Tibial nerve (tissue), 4 donors: ENCODE results near the gene OMP. TPM values are rescaled to one million over a fixed set of nuclear protein-coding genes. Genes with fewer than 3 reads are reported as not detected.

Experiments
- DNase-seq, 2 donors: peaks; one replicate each; pipeline ENCODE4 v3.0.0-alpha.2; 2019; ENCODE audit warnings: low spot score in 2 of 2
- H3K27ac ChIP-seq, 4 donors: fragments of 200-600 bp; sonication (generic) in 3 of 4; one replicate each; pipeline ENCODE4 v1.5.1; 2017 to 2019; ENCODE audit warnings: mild to moderate bottlenecking in 1 of 4
- H3K27me3 ChIP-seq, 2 donors: fragments of 200-600 bp; sonication (generic) in 1 of 2; one replicate each; pipeline versions ENCODE4 v1.5.1 to v1.6.0; 2017 to 2019
- H3K36me3 ChIP-seq, 3 donors: fragments of 200-600 bp; sonication (generic); one replicate each; pipeline ENCODE4 v1.5.1; 2018 to 2019
- H3K4me1 ChIP-seq, 4 donors: fragments of 200-600 bp; sonication (generic) in 3 of 4; one replicate each; pipeline ENCODE4 v1.5.1; 2017 to 2019
- H3K4me3 ChIP-seq, 4 donors: fragments of 200-600 bp; sonication (generic) in 3 of 4; one replicate each; pipeline ENCODE4 v1.5.1; 2017 to 2019; ENCODE audit warnings: mild to moderate bottlenecking in 1 of 4, moderate library complexity in 1 of 4
- H3K9me3 ChIP-seq, 4 donors: fragments of 200-600 bp; sonication (generic) in 3 of 4; one replicate each; pipeline ENCODE4 v1.5.1; 2017 to 2019
- CTCF ChIP-seq, 5 experiments: fragments of 200-600 bp in 3 of 5; fragments of 450-650 bp in 2 of 5; sonication (generic) in 3 of 5; IDR thresholded peaks; one replicate each; pipeline ENCODE4 v1.5.1; 2016 to 2019; ENCODE audit warnings: antibody characterized with exemption in 5 of 5, mild to moderate bottlenecking in 3 of 5, moderate library complexity in 2 of 5
- EP300 ChIP-seq, 2 donors: sonication (generic); formaldehyde crosslinking; IDR thresholded peaks; one replicate each; pipeline ENCODE4 v1.6.1; 2017; ENCODE audit warnings: antibody characterized with exemption in 2 of 2, mild to moderate bottlenecking in 1 of 2
- POLR2A ChIP-seq, 2 donors: fragments of 450-650 bp; IDR thresholded peaks; one replicate each; pipeline ENCODE4 v1.6.1; 2017; ENCODE audit warnings: antibody characterized with exemption in 2 of 2, mild to moderate bottlenecking in 2 of 2, moderate library complexity in 2 of 2
- whole genome bisulfite sequencing, 2 donors: methylation state at CpG; one replicate each; pipeline ENCODE4 v1.1.5; 2018; 5-methylcytosine and 5-hydroxymethylcytosine counted together
- total RNA-seq, 4 donors: library from RNA; depleted of rRNA; stranded (reverse); fragments of >200 nt; gene quantifications; one replicate each; pipeline ENCODE4 v1.1.0, GENCODE V29; 2016

Gene OMP
- total RNA-seq, 4 donors from 2014 or later, result 9.9 TPM; not detected in 3

GRCh38 chr11:77082838-77083565 is 19.6 kb upstream of the OMP start:
- peak; percentile 16 to 48 for DNase-seq
- no peaks in the 10 kb centered on the region for H3K36me3 ChIP-seq
- peaks cover 0 to 3% (median 0%) of the 10 kb centered on the region in 4 donors for H3K9me3 ChIP-seq
- no peak for TF ChIP-seq EP300 (IDR thresholded peaks at IDR 0.05)
- TF ChIP-seq POLR2A (IDR thresholded peaks at IDR 0.05), result no peak
- no peak for TF ChIP-seq CTCF (IDR thresholded peaks at IDR 0.05)
- H3K27me3 ChIP-seq, result no peaks in the 10 kb centered on the region
- peaks cover 0 to 80% (median 57%) of the 10 kb centered on the region in 4 donors for H3K4me1 ChIP-seq
- WGBS, 2 donors, result 34 to 55% methylated on average over 10 to 15 of the region's 15 CpGs
- H3K27ac ChIP-seq, result peak overlapping the region in 3 of 4 donors; percentile 66 to 88 (median 80)
- peak overlapping the region in 1 of 4 donors; percentile 7 for H3K4me3 ChIP-seq

- Histone ChIP-seq H3K9me3 (no peaks in the 10 kb centered on the region), H3K4me1 (peaks cover 0 to 87% (median 64%) of the 10 kb centered on the region in 4 donors), H3K27ac (peak overlapping the region in 3 of 4 donors; percentile 66 to 88 (median 80)), H3K36me3 (no peaks in the 10 kb centered on the region), H3K27me3 (no peaks in the 10 kb centered on the region), H3K4me3 (no peak overlapping the region)
- TF ChIP-seq CTCF (IDR thresholded peaks at IDR 0.05), result no peak
- TF ChIP-seq EP300 (IDR thresholded peaks at IDR 0.05), result no peak
- no peak for TF ChIP-seq POLR2A (IDR thresholded peaks at IDR 0.05)
- no peak for DNase-seq
- 84 to 85% methylated on average over 10 to 12 of the region's 12 CpGs for WGBS, 2 donors
These were observed 18.9 kb upstream of the OMP start for GRCh38 chr11:77083566-77084245.

- Histone ChIP-seq H3K27me3 (no peaks in the 10 kb centered on the region), H3K36me3 (peaks cover 0 to 6% (median 0%) of the 10 kb centered on the region in 3 donors), H3K9me3 (no peaks in the 10 kb centered on the region), H3K27ac (peak overlapping the region in 3 of 4 donors; percentile 34 to 88 (median 80)), H3K4me3 (no peak overlapping the region), H3K4me1 (peaks cover 0 to 97% (median 68%) of the 10 kb centered on the region in 4 donors)
- WGBS, 2 donors, result 83 to 92% methylated on average over 22 to 25 of the region's 25 CpGs
- peak in 1 of 2 donors; percentile 9 for DNase-seq
- TF ChIP-seq CTCF (IDR thresholded peaks at IDR 0.05), result no peak
- no peak for TF ChIP-seq POLR2A (IDR thresholded peaks at IDR 0.05)
- no peak for TF ChIP-seq EP300 (IDR thresholded peaks at IDR 0.05)
These were observed 18.0 kb upstream of the OMP start for GRCh38 chr11:77084581-77085191.

GRCh38 chr11:77085652-77086051 is 17.0 kb upstream of the OMP start:
- 76% methylated on average over 6 of the region's 6 CpGs for WGBS, 2 donors
- no peaks in the 10 kb centered on the region for H3K9me3 ChIP-seq
- H3K4me1 ChIP-seq, result peaks cover 0 to 94% (median 69%) of the 10 kb centered on the region in 4 donors
- H3K27ac ChIP-seq, result peak overlapping the region; percentile 40 to 82 (median 80)
- H3K27me3 ChIP-seq, result no peaks in the 10 kb centered on the region
- peak in 1 of 2 donors; percentile 7 for DNase-seq
- H3K36me3 ChIP-seq, result peaks cover 0 to 6% (median 0%) of the 10 kb centered on the region in 3 donors
- no peak overlapping the region for H3K4me3 ChIP-seq
- TF ChIP-seq CTCF (IDR thresholded peaks at IDR 0.05) (no peak), EP300 (IDR thresholded peaks at IDR 0.05) (no peak), POLR2A (IDR thresholded peaks at IDR 0.05) (no peak)
